H9 (cell line): Measurements from ENCODE around the gene XPR1. TPM values are rescaled to one million over a fixed set of nuclear protein-coding genes. Genes with fewer than 3 reads are reported as not detected.

Experiments
- DNase-seq: peaks from one replicate; pipeline ENCODE4 v3.0.0-alpha.2; 2017
- H2AFZ ChIP-seq: one replicate; pipeline ENCODE4 v1.6.1; 2013; ENCODE audit warnings: mild to moderate bottlenecking, low read length, control low read depth, moderate library complexity
- H2AK5ac ChIP-seq: 2 replicates; pipeline ENCODE4 v1.6.1; 2013; ENCODE audit warnings: low read length, control low read depth, mixed read lengths; ENCODE audit not compliant: insufficient read length
- H2BK120ac ChIP-seq: one replicate; pipeline ENCODE4 v1.6.1; 2013; ENCODE audit warnings: low read depth, mild to moderate bottlenecking, low read length, control low read depth, inconsistent platforms; ENCODE audit not compliant: poor library complexity, severe bottlenecking
- H2BK12ac ChIP-seq: 2 replicates; pipeline ENCODE4 v1.6.1; 2013; ENCODE audit warnings: low read length, control low read depth, mixed read lengths, low read depth; ENCODE audit not compliant: insufficient read length
- H2BK15ac ChIP-seq: 2 replicates; pipeline ENCODE4 v1.6.1; 2013; ENCODE audit warnings: low read depth, low read length, control low read depth
- H2BK20ac ChIP-seq: one replicate; pipeline ENCODE4 v1.6.1; 2013; ENCODE audit warnings: low read depth, mild to moderate bottlenecking, low read length, control low read depth, inconsistent platforms; ENCODE audit not compliant: poor library complexity, severe bottlenecking
- H2BK5ac ChIP-seq: 2 replicates; pipeline ENCODE4 v1.6.1; 2013; ENCODE audit warnings: low read length, control low read depth, mixed read lengths; ENCODE audit not compliant: insufficient read length
- H3K14ac ChIP-seq: 2 replicates; pipeline ENCODE4 v1.6.1; 2013; ENCODE audit warnings: low read length, control low read depth; ENCODE audit not compliant: insufficient read depth
- H3K18ac ChIP-seq: 2 replicates; pipeline ENCODE4 v1.6.1; 2013; ENCODE audit warnings: low read depth, mild to moderate bottlenecking, mixed read lengths, low read length, control low read depth; ENCODE audit not compliant: insufficient read length
- H3K23ac ChIP-seq: 2 replicates; pipeline ENCODE4 v1.6.1; 2013; ENCODE audit warnings: low read length, control low read depth, mixed read lengths, low read depth; ENCODE audit not compliant: insufficient read length
- H3K23me2 ChIP-seq: 2 replicates; pipeline ENCODE4 v1.6.1; 2013; ENCODE audit warnings: low read depth, mild to moderate bottlenecking, mixed read lengths, low read length, control low read depth; ENCODE audit not compliant: insufficient read length, poor library complexity, severe bottlenecking
- H3K27ac ChIP-seq: 2 replicates; pipeline ENCODE4 v1.5.1; 2013; ENCODE audit warnings: low read length, control low read depth, mixed read lengths, low read depth; ENCODE audit not compliant: insufficient read length
- H3K27me3 ChIP-seq: 2 replicates; pipeline ENCODE4 v1.6.1; 2013; ENCODE audit warnings: low read length, control low read depth, inconsistent platforms; ENCODE audit not compliant: insufficient read depth
- H3K4ac ChIP-seq: 2 replicates; pipeline ENCODE4 v1.6.1; 2013; ENCODE audit warnings: low read depth, mild to moderate bottlenecking, control low read depth, inconsistent platforms, low read length, moderate library complexity
- H3K4me1 ChIP-seq: 2 replicates; pipeline ENCODE4 v1.6.1; 2013; ENCODE audit warnings: low read length, control low read depth, inconsistent platforms; ENCODE audit not compliant: insufficient read depth
- H3K4me2 ChIP-seq: 2 replicates; pipeline ENCODE4 v1.6.1; 2013; ENCODE audit warnings: low read length, control low read depth, mixed read lengths; ENCODE audit not compliant: insufficient read length, insufficient read depth
- H3K56ac ChIP-seq: 2 replicates; pipeline ENCODE4 v1.6.1; 2013; ENCODE audit warnings: low read depth, mild to moderate bottlenecking, mixed read lengths, low read length, control low read depth; ENCODE audit not compliant: insufficient read length
- H3K79me1 ChIP-seq: 2 replicates; pipeline ENCODE4 v1.6.1; 2013; ENCODE audit warnings: low read depth, mild to moderate bottlenecking, moderate library complexity, low read length, control low read depth, inconsistent platforms; ENCODE audit not compliant: insufficient read depth, poor library complexity, severe bottlenecking
- H3K79me2 ChIP-seq: 2 replicates; pipeline ENCODE4 v1.6.1; 2013; ENCODE audit warnings: low read length, control low read depth, inconsistent platforms; ENCODE audit not compliant: insufficient read depth
- H3K9ac ChIP-seq: 2 replicates; pipeline ENCODE4 v1.6.1; 2013; ENCODE audit warnings: low read length, control low read depth, mixed read lengths; ENCODE audit not compliant: insufficient read length; ENCODE audit errors: extremely low read depth
- H3K9me3 ChIP-seq: one replicate; pipeline ENCODE4 v1.6.1; 2013; ENCODE audit warnings: low read depth, low read length, inconsistent platforms; ENCODE audit not compliant: control insufficient read depth
- H3T11ph ChIP-seq: one replicate; pipeline ENCODE4 v1.6.1; 2013; ENCODE audit warnings: mild to moderate bottlenecking, low read length, control low read depth, inconsistent platforms
- H4K20me1 ChIP-seq: one replicate; pipeline ENCODE4 v1.6.1; 2013; ENCODE audit not compliant: control insufficient read depth, insufficient read length, insufficient read depth
- H4K5ac ChIP-seq: 2 replicates; pipeline ENCODE4 v1.6.1; 2013; ENCODE audit warnings: low read depth, mild to moderate bottlenecking, mixed read lengths, low read length, control low read depth; ENCODE audit not compliant: insufficient read length
- H4K8ac ChIP-seq: replicated peaks from 2 replicates; pipeline ENCODE4 v1.6.1; 2013; ENCODE audit warnings: low read length, control low read depth, mixed read lengths, low read depth; ENCODE audit not compliant: insufficient read length
- H4K91ac ChIP-seq: 2 replicates; pipeline ENCODE4 v1.6.1; 2013; ENCODE audit warnings: low read depth, mild to moderate bottlenecking, moderate library complexity, mixed read lengths, low read length, control low read depth; ENCODE audit not compliant: insufficient read length
- H3K27ac Mint-ChIP-seq, 3 experiments: 2 replicates in 2 of 3; 3 replicates in 1 of 3; pipeline ENCODE4 v1.8.0; 2020 to 2021; ENCODE audit warnings: mixed read lengths in 3 of 3, mild to moderate bottlenecking in 1 of 3, moderate library complexity in 1 of 3
- H3K27me3 Mint-ChIP-seq: 2 replicates; pipeline ENCODE4 v1.8.0; 2021; ENCODE audit warnings: low read depth, mild to moderate bottlenecking, moderate library complexity, mixed read lengths
- H3K36me3 Mint-ChIP-seq, 3 experiments: 2 replicates in 2 of 3; 3 replicates in 1 of 3; pipeline ENCODE4 v1.8.0; 2020 to 2021; ENCODE audit warnings: low read depth in 3 of 3, mixed read lengths in 3 of 3; ENCODE audit not compliant: insufficient read depth in 1 of 3
- H3K4me1 Mint-ChIP-seq, 2 experiments: 2 replicates each; pipeline ENCODE4 v1.8.0; 2020; ENCODE audit warnings: mixed read lengths in 2 of 2
- H3K4me3 Mint-ChIP-seq, 2 experiments: 2 replicates in 1 of 2; 3 replicates in 1 of 2; pipeline ENCODE4 v1.8.0; 2020 to 2021; ENCODE audit warnings: mild to moderate bottlenecking in 2 of 2, mixed read lengths in 2 of 2, moderate library complexity in 1 of 2
- H3K9me3 Mint-ChIP-seq, 2 experiments: 2 replicates in 1 of 2; 3 replicates in 1 of 2; pipeline ENCODE4 v1.8.0; 2020; ENCODE audit warnings: mild to moderate bottlenecking in 2 of 2, mixed read lengths in 2 of 2, moderate library complexity in 1 of 2
- WGBS: extraction: QIAGEN DNeasy Blood & Tissue Kit; methylation state at CpG from one replicate; pipeline ENCODE4 v1.1.7; 2013; ENCODE audit warnings: missing lambda C conversion rate, low lambda C conversion rate, mixed read lengths; ENCODE audit not compliant: insufficient read length; ENCODE audit errors: extremely low coverage; 5-methylcytosine and 5-hydroxymethylcytosine counted together
- total RNA-seq: library from RNA; stranded (reverse); gene quantifications from 2 replicates; pipeline ENCODE4 v1.2.1, GENCODE V29; 2021
- TF ChIP-seq, protein P1 (sequence below): fragments of 200-600 bp; sonication (generic); conservative IDR thresholded peaks from 3 replicates; pipeline ENCODE4 v1.8.0; 2021; ENCODE audit warnings: antibody characterized with exemption, mild to moderate bottlenecking

The XPR1 gene
- total RNA-seq, 1 experiment from 2014 or later, result 34.1 TPM

DNA sequence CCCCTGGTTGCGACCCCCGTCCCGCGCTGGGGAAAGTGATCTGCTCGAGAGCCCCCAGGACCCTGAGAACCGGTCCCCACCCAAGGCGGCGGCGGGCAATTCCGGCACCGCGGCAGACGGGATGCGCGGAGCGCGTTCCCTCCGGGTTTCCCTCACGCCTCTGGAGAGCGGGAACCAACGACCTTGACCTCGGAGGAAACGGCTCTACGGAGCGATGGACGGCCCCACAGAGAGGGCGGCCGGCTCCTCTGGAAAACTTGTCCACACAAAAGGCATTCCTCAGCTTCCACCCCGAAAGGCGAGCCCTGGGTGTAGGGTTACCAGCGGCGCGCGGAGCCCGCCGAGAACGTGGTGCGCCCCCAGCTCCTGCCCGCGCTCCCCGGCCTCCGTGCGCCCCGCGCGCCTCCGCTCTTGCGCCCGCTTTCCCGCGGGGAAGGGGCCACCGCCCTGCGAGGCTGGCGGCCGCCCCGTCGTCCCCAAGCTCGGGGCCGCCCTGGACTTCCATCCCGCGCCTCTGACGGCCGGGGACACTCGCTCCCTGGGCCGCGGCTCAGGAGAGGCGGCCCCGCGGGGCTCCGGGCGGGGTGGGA is 280.5 kb downstream of the XPR1 start:
- H3K27me3 ChIP-seq, result no peaks in the 10 kb centered on the region
- H2BK5ac ChIP-seq, result no peak overlapping the region
- Mint-ChIP-seq H3K27ac (no peak overlapping the region), H3K4me3 (peak overlapping the region; percentile 63 to 79), H3K36me3 (no peaks in the 10 kb centered on the region; a peak in 1 of 7 replicates), H3K27me3 (peaks cover 34% of the 10 kb centered on the region), H3K9me3 (no peaks in the 10 kb centered on the region), H3K4me1 (peaks cover 18 to 37% of the 10 kb centered on the region in 2 experiments)
- H3K9me3 ChIP-seq, result no peaks in the 10 kb centered on the region
- peak; percentile 62 for DNase-seq
- no peak overlapping the region for H4K5ac ChIP-seq
- TF ChIP-seq, protein P1, sequence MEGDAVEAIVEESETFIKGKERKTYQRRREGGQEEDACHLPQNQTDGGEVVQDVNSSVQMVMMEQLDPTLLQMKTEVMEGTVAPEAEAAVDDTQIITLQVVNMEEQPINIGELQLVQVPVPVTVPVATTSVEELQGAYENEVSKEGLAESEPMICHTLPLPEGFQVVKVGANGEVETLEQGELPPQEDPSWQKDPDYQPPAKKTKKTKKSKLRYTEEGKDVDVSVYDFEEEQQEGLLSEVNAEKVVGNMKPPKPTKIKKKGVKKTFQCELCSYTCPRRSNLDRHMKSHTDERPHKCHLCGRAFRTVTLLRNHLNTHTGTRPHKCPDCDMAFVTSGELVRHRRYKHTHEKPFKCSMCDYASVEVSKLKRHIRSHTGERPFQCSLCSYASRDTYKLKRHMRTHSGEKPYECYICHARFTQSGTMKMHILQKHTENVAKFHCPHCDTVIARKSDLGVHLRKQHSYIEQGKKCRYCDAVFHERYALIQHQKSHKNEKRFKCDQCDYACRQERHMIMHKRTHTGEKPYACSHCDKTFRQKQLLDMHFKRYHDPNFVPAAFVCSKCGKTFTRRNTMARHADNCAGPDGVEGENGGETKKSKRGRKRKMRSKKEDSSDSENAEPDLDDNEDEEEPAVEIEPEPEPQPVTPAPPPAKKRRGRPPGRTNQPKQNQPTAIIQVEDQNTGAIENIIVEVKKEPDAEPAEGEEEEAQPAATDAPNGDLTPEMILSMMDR, result no peak
- no peak overlapping the region for H3K27ac ChIP-seq
- peak overlapping the region; percentile 6 for H3K9ac ChIP-seq
- H3K4ac ChIP-seq, result no peak overlapping the region
- H4K91ac ChIP-seq, result no peak overlapping the region
- no peak overlapping the region for H2BK120ac ChIP-seq
- no peak overlapping the region for H3K56ac ChIP-seq
- H2BK20ac ChIP-seq, result no peak overlapping the region
- H3T11ph ChIP-seq, result no peak overlapping the region
- peaks cover 7% of the 10 kb centered on the region for H3K23me2 ChIP-seq
- no peaks in the 10 kb centered on the region for H3K79me2 ChIP-seq
- no peak overlapping the region for H2BK15ac ChIP-seq
- no peaks in the 10 kb centered on the region for H3K79me1 ChIP-seq
- WGBS, result no CpG with 5 or more reads among the region's 71 CpGs
- peak overlapping the region; percentile 8 for H3K18ac ChIP-seq
- peak overlapping the region; percentile 51 for H3K4me2 ChIP-seq
- H4K8ac ChIP-seq, result no peak overlapping the region
- H2AFZ ChIP-seq, result no peak overlapping the region
- no peak overlapping the region for H2BK12ac ChIP-seq
- peak overlapping the region; percentile 89 for H3K14ac ChIP-seq
- H3K4me1 ChIP-seq, result no peaks in the 10 kb centered on the region; the same call in 1 of the 2 replicates
- no peak overlapping the region for H2AK5ac ChIP-seq
- H3K23ac ChIP-seq, result no peak overlapping the region
- H4K20me1 ChIP-seq, result no peaks in the 10 kb centered on the region
